Measurements from ENCODE around the gene TRIML2. TPM values are rescaled to one million over a fixed set of nuclear protein-coding genes. Genes with fewer than 3 reads are reported as not detected.

Gene TRIML2
- total RNA-seq, 4 donors from 2014 or later, result not detected

DNA sequence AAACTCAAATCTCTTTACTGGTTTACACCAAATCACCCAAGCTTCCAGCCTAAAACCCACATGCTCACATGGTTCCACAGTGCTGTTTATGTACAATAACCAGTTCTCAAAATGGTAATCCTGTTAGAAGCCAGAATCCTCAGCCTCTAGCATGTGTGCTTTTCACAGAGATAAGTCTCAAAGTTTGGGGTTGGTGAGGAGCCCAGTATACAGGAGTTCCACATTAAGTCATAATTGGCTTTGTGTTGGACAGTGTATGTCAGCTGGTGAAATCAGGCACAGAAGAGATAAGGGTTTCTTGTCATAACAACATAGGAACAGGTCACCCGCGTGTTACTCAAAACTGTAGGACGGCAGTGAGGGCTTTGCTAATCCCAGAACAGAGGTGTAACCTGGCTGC is 29.7 kb upstream of the TRIML2 start, which contains the start of gene TRIML1:
Gene TRIML1, plus strand, starts transcription at position 301 of the 400 bp plus-strand sequence. CDS start 118 bp downstream, outside the sequence.
- no peaks in the 10 kb centered on the region for H3K9me3 ChIP-seq
- peaks cover 0 to 3% of the 10 kb centered on the region in 2 donors for H3K4me1 ChIP-seq
- H3K27ac ChIP-seq, result no peak within 1 kb of the TSS
- in situ Hi-C loops (cut with MboI; ENCODE audit: low sequenced_read_pairs in 4 of 4), result no loop called here
- intact Hi-C loops (cut with DNase I; ENCODE audit: low total_unique reads), result no loop called here
- H3K36me3 ChIP-seq, result no peaks in the 10 kb centered on the region
- no peaks in the 10 kb centered on the region for H3K27me3 ChIP-seq
- no peak for DNase-seq
- TF ChIP-seq POLR2A (IDR thresholded peaks at IDR 0.05), result no peak
- TF ChIP-seq, protein P1, sequence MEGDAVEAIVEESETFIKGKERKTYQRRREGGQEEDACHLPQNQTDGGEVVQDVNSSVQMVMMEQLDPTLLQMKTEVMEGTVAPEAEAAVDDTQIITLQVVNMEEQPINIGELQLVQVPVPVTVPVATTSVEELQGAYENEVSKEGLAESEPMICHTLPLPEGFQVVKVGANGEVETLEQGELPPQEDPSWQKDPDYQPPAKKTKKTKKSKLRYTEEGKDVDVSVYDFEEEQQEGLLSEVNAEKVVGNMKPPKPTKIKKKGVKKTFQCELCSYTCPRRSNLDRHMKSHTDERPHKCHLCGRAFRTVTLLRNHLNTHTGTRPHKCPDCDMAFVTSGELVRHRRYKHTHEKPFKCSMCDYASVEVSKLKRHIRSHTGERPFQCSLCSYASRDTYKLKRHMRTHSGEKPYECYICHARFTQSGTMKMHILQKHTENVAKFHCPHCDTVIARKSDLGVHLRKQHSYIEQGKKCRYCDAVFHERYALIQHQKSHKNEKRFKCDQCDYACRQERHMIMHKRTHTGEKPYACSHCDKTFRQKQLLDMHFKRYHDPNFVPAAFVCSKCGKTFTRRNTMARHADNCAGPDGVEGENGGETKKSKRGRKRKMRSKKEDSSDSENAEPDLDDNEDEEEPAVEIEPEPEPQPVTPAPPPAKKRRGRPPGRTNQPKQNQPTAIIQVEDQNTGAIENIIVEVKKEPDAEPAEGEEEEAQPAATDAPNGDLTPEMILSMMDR (IDR thresholded peaks at IDR 0.05 in 4 of 5, conservative IDR thresholded peaks at IDR 0.05 in 1 of 5), result no peak
- H3K4me3 ChIP-seq, result no peak within 1 kb of the TSS
- ATAC-seq, result no peak

DNA sequence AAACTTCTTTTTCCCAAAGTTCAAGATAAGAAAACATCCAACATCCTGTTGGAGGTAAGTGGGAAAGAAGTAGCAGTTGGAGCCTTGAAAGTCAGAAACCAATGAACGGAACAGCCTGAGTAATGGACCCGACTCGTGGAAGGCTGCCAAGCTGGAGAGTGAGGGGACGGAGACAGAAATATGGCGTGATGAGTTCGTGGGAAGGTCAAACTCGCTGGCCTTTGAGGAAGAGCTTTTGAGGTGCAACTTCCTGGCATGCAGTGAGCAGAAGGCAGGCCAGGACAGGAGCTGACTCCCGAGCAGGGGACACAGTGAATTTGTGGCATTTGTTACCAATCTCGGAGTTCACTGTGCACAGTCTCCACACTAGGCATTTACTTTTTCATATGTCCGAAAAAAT is 28.8 kb upstream of the TRIML2 start:
- Histone ChIP-seq H3K4me3 (no peak overlapping the region), H3K36me3 (no peaks in the 10 kb centered on the region), H3K4me1 (peaks cover 0 to 3% of the 10 kb centered on the region in 2 donors), H3K27me3 (no peaks in the 10 kb centered on the region), H3K27ac (no peak overlapping the region), H3K9me3 (no peaks in the 10 kb centered on the region)
- in situ Hi-C loops (cut with MboI; ENCODE audit: low sequenced_read_pairs in 4 of 4) (no loop called here), intact Hi-C loops (cut with DNase I; ENCODE audit: low total_unique reads) (no loop called here)
- no peak for ATAC-seq
- no peak for DNase-seq
- TF ChIP-seq, protein P1 (IDR thresholded peaks at IDR 0.05 in 4 of 5, conservative IDR thresholded peaks at IDR 0.05 in 1 of 5), result no peak
- TF ChIP-seq POLR2A (IDR thresholded peaks at IDR 0.05), result no peak

GRCh38 chr4:188132232-188132631 is 22.8 kb upstream of the TRIML2 start:
- Histone ChIP-seq H3K27me3 (no peaks in the 10 kb centered on the region), H3K27ac (no peak overlapping the region)
- no peak for TF ChIP-seq POLR2A (IDR thresholded peaks at IDR 0.05)
- TF ChIP-seq, protein P1 (IDR thresholded peaks at IDR 0.05 in 4 of 5, conservative IDR thresholded peaks at IDR 0.05 in 1 of 5), result no peak

GRCh38 chr4:188130355-188130754 is 21.0 kb upstream of the TRIML2 start:
- no peaks in the 10 kb centered on the region for H3K36me3 ChIP-seq
- H3K4me3 ChIP-seq, result no peak overlapping the region
- no peaks in the 10 kb centered on the region for H3K4me1 ChIP-seq
- H3K27me3 ChIP-seq, result no peaks in the 10 kb centered on the region
- no peak overlapping the region for H3K27ac ChIP-seq
- DNase-seq (no peak), ATAC-seq (no peak)
- no peak for TF ChIP-seq POLR2A (IDR thresholded peaks at IDR 0.05)
- TF ChIP-seq, protein P1 (IDR thresholded peaks at IDR 0.05 in 4 of 5, conservative IDR thresholded peaks at IDR 0.05 in 1 of 5), result no peak
- H3K9me3 ChIP-seq, result no peaks in the 10 kb centered on the region
- in situ Hi-C loops (cut with MboI; ENCODE audit: low sequenced_read_pairs in 4 of 4) (no loop called here), intact Hi-C loops (cut with DNase I; ENCODE audit: low total_unique reads) (no loop called here)

More at GRCh38 chr4:188132232-188132631, 22.8 kb upstream of the TRIML2 start:
- ATAC-seq, result no peak
- no peaks in the 10 kb centered on the region for H3K36me3 ChIP-seq
- in situ Hi-C loops (cut with MboI; ENCODE audit: low sequenced_read_pairs in 4 of 4) (no loop called here), intact Hi-C loops (cut with DNase I; ENCODE audit: low total_unique reads) (no loop called here)
- no peak for DNase-seq
- no peaks in the 10 kb centered on the region for H3K4me1 ChIP-seq
- no peaks in the 10 kb centered on the region for H3K9me3 ChIP-seq
- H3K4me3 ChIP-seq, result no peak overlapping the region

Measured in gastrocnemius medialis (tissue), 4 donors.